Measurements from ENCODE around the gene SORBS2. TPM values are rescaled to one million over a fixed set of nuclear protein-coding genes. Genes with fewer than 3 reads are reported as not detected.
A peak's percentile ranks its signal among the peaks of the same experiment; 100 is the strongest.

Gene SORBS2
- total RNA-seq, 4 donors from 2014 or later: 821 to 1,626 (median 1,353) TPM

- Histone ChIP-seq H3K27me3 (no peaks in the 10 kb centered on the region), H3K9me3 (no peaks in the 10 kb centered on the region), H3K4me3 (no peak overlapping the region), H3K27ac (replicated peaks in 1 of 4) (peak overlapping the region; percentile 68 to 85 (median 82)), H3K4me1 (peaks cover 16 to 43% (median 39%) of the 10 kb centered on the region in 4 donors), H3K36me3 (peaks cover 0 to 22% (median 3%) of the 10 kb centered on the region in 4 donors)
- TF ChIP-seq POLR2AphosphoS5 (IDR thresholded peaks at IDR 0.05) (no peak), CTCF (IDR thresholded peaks at IDR 0.05) (no peak), POLR2A (IDR thresholded peaks at IDR 0.05; ENCODE audit: low read depth) (no peak), EP300 (IDR thresholded peaks at IDR 0.05) (no peak)
- DNase-seq (ENCODE audit: extremely low spot score): no peak
- intact Hi-C loops (cut with DNase I): loop anchor here (10.0 kb wide), 1 partner anchor 198 kb away; the partner anchor contains the start of genes ANKRD37 and LRP2BP
- 86% methylated on average over 4 of the region's 4 CpGs for WGBS
Observed at GRCh38 chr4:185592438-185592837, 219.6 kb downstream of the SORBS2 start.

- WGBS: 28% methylated on average over 4 of the region's 4 CpGs
- peaks cover 16 to 43% (median 39%) of the 10 kb centered on the region in 4 donors for H3K4me1 ChIP-seq
- TF ChIP-seq POLR2A (IDR thresholded peaks at IDR 0.05; ENCODE audit: low read depth): no peak
- peak; percentile 8 to 28 (median 12) for TF ChIP-seq CTCF (IDR thresholded peaks at IDR 0.05)
- peak; percentile 47 to 80 for TF ChIP-seq POLR2AphosphoS5 (IDR thresholded peaks at IDR 0.05)
- H3K36me3 ChIP-seq: peaks cover 0 to 29% (median 7%) of the 10 kb centered on the region in 4 donors
- no peak for DNase-seq (ENCODE audit: extremely low spot score)
- H3K27me3 ChIP-seq: no peaks in the 10 kb centered on the region
- H3K9me3 ChIP-seq: no peaks in the 10 kb centered on the region
- intact Hi-C loops (cut with DNase I): loop anchor here (2.0 to 10.0 kb wide), 2 partner anchors 57 to 197 kb away; partner anchors contain the start of genes ANKRD37, LRP2BP and PDLIM3
- H3K27ac ChIP-seq (replicated peaks in 1 of 4): peak overlapping the region; percentile 68 to 85 (median 82)
- peak overlapping the region in 3 of 4 donors; percentile 6 to 33 (median 13) for H3K4me3 ChIP-seq
Observed at GRCh38 chr4:185591679-185592141, 220.3 kb downstream of the SORBS2 start.

GRCh38 chr4:185590982-185591381 lies 221.0 kb downstream of the SORBS2 start:
- 39% methylated on average over 3 of the region's 3 CpGs for WGBS
- no peak for TF ChIP-seq EP300 (IDR thresholded peaks at IDR 0.05)
- no peak for TF ChIP-seq CTCF (IDR thresholded peaks at IDR 0.05)
- no peak for TF ChIP-seq POLR2A (IDR thresholded peaks at IDR 0.05; ENCODE audit: low read depth)
- TF ChIP-seq POLR2AphosphoS5 (IDR thresholded peaks at IDR 0.05): no peak
- intact Hi-C loops (cut with DNase I): loop anchor here (2.0 to 10.0 kb wide), 2 partner anchors 56 to 196 kb away; partner anchors contain the start of genes ANKRD37, LRP2BP and PDLIM3
- Histone ChIP-seq H3K9me3 (no peaks in the 10 kb centered on the region), H3K4me3 (peak overlapping the region in 1 of 4 donors; percentile 13), H3K36me3 (peaks cover 0 to 31% (median 7%) of the 10 kb centered on the region in 4 donors), H3K27ac (replicated peaks in 1 of 4) (peak overlapping the region; percentile 68 to 85 (median 82)), H3K27me3 (no peaks in the 10 kb centered on the region), H3K4me1 (peaks cover 16 to 43% (median 39%) of the 10 kb centered on the region in 4 donors)
- DNase-seq (ENCODE audit: extremely low spot score): no peak

- no peak overlapping the region for H3K4me3 ChIP-seq
- peaks cover 16 to 43% (median 39%) of the 10 kb centered on the region in 4 donors for H3K4me1 ChIP-seq
- DNase-seq (ENCODE audit: extremely low spot score): no peak
- intact Hi-C loops (cut with DNase I): no loop called here
- H3K9me3 ChIP-seq: no peaks in the 10 kb centered on the region
- peak overlapping the region; percentile 68 to 83 (median 76) for H3K27ac ChIP-seq (replicated peaks in 1 of 4)
- no peaks in the 10 kb centered on the region for H3K27me3 ChIP-seq
- TF ChIP-seq POLR2A (IDR thresholded peaks at IDR 0.05; ENCODE audit: low read depth) (no peak), EP300 (IDR thresholded peaks at IDR 0.05) (no peak), POLR2AphosphoS5 (IDR thresholded peaks at IDR 0.05) (peak in 1 of 2 donors; percentile 64)
- peaks cover 0 to 35% (median 7%) of the 10 kb centered on the region in 4 donors for H3K36me3 ChIP-seq
- WGBS: 76% methylated on average over 13 of the region's 13 CpGs
Observed at GRCh38 chr4:185589067-185589836, 222.7 kb downstream of the SORBS2 start.
